ENCODE measurements around the gene ACKR2. TPM values are rescaled to one million over a fixed set of nuclear protein-coding genes. Genes with fewer than 3 reads are reported as not detected.

ACKR2 gene
- total RNA-seq, 4 donors from 2014 or later, result 1.2 to 6.6 (median 3.4) TPM

- no peaks in the 10 kb centered on the region for H3K27me3 ChIP-seq
- no peaks in the 10 kb centered on the region for H3K9me3 ChIP-seq
- 64% methylated on average over 2 of the region's 2 CpGs for WGBS
- H3K4me3 ChIP-seq, result no peak overlapping the region
- H3K36me3 ChIP-seq, result no peaks in the 10 kb centered on the region
- TF ChIP-seq POLR2AphosphoS5 (IDR thresholded peaks at IDR 0.05) (no peak), CTCF (IDR thresholded peaks at IDR 0.05) (no peak), EP300 (IDR thresholded peaks at IDR 0.05) (no peak)
- no peak overlapping the region for H3K27ac ChIP-seq
- H3K4me1 ChIP-seq, result peaks cover 4% of the 10 kb centered on the region
- no peak for DNase-seq (ENCODE audit: low spot score in 2 of 2)
These were observed 75.1 kb downstream of the ACKR2 start for GRCh38 chr3:42884324-42884723.

GRCh38 chr3:42886294-42886822 is 77.1 kb downstream of the ACKR2 start:
- H3K9me3 ChIP-seq, result no peaks in the 10 kb centered on the region
- TF ChIP-seq EP300 (IDR thresholded peaks at IDR 0.05) (no peak), POLR2AphosphoS5 (IDR thresholded peaks at IDR 0.05) (no peak), CTCF (IDR thresholded peaks at IDR 0.05) (no peak), POLR2A (IDR thresholded peaks at IDR 0.05) (no peak)
- H3K36me3 ChIP-seq, result no peaks in the 10 kb centered on the region
- no peak overlapping the region for H3K4me3 ChIP-seq
- WGBS, result 76% methylated on average over 1 of the region's 1 CpG
- H3K4me1 ChIP-seq, result peaks cover under 1% of the 10 kb centered on the region
- H3K27ac ChIP-seq, result no peak overlapping the region
- no peak for DNase-seq (ENCODE audit: low spot score in 2 of 2)
- H3K27me3 ChIP-seq, result no peaks in the 10 kb centered on the region

DNA sequence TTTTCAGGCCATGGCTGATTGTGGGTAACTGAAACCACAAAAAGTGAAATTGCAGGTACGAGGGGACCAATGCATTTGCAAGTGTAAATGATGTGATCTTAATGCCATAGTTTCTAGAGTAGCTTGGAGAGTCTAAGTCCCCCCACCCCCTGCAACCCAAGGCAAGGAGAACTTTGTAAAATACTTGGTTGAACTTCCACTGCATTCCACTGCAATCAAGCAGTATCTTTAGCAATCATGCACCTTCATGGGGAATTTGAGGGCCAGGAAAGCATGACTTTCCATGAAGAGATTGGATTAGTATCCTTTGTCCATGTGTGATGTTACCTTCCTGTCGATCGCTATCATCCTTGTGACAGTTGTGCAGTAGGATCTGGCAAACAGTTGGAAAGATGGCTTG is 77.8 kb downstream of the ACKR2 start:
- Histone ChIP-seq H3K36me3 (no peaks in the 10 kb centered on the region), H3K9me3 (no peaks in the 10 kb centered on the region), H3K27me3 (no peaks in the 10 kb centered on the region), H3K27ac (no peak overlapping the region), H3K4me3 (no peak overlapping the region), H3K4me1 (no peaks in the 10 kb centered on the region)
- 86% methylated on average over 3 of the region's 3 CpGs for WGBS
- no peak for DNase-seq (ENCODE audit: low spot score in 2 of 2)
- no peak for TF ChIP-seq POLR2AphosphoS5 (IDR thresholded peaks at IDR 0.05)
- TF ChIP-seq POLR2A (IDR thresholded peaks at IDR 0.05), result no peak
- TF ChIP-seq CTCF (IDR thresholded peaks at IDR 0.05), result no peak
- no peak for TF ChIP-seq EP300 (IDR thresholded peaks at IDR 0.05)

DNA sequence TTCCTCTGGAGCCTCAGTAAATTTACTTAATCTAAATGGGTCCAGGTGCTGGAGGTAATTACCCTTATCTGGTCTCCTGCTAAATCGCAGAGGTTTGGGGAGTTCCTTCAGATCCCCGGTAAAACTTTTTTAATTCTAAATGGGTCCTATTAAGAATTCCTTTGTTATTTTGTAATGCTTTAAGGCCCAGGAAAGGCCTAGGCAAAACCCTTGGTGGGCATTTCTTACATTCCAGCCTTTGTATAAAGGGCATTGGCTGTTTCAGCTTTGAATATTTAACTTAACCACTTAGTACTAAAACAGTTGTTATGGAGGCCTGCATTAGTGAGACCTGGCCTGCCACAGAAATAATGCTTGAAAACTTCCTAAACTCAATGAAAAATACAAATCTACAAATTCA is 81.8 kb downstream of the ACKR2 start:
- H3K36me3 ChIP-seq, result no peaks in the 10 kb centered on the region
- TF ChIP-seq POLR2A (IDR thresholded peaks at IDR 0.05), result no peak
- DNase-seq (ENCODE audit: low spot score in 2 of 2), result no peak
- no peak overlapping the region for H3K27ac ChIP-seq
- no peaks in the 10 kb centered on the region for H3K4me1 ChIP-seq
- H3K4me3 ChIP-seq, result no peak overlapping the region
- H3K9me3 ChIP-seq, result no peaks in the 10 kb centered on the region
- no peaks in the 10 kb centered on the region for H3K27me3 ChIP-seq
- 75% methylated on average over 2 of the region's 2 CpGs for WGBS

GRCh38 chr3:42892169-42892568 is 82.9 kb downstream of the ACKR2 start:
- H3K27ac ChIP-seq, result no peak overlapping the region
- H3K27me3 ChIP-seq, result no peaks in the 10 kb centered on the region
- no peaks in the 10 kb centered on the region for H3K9me3 ChIP-seq
- DNase-seq (ENCODE audit: low spot score in 2 of 2), result no peak
- H3K36me3 ChIP-seq, result no peaks in the 10 kb centered on the region
- H3K4me3 ChIP-seq, result no peak overlapping the region
- no peaks in the 10 kb centered on the region for H3K4me1 ChIP-seq
- TF ChIP-seq POLR2A (IDR thresholded peaks at IDR 0.05) (no peak), POLR2AphosphoS5 (IDR thresholded peaks at IDR 0.05) (no peak), CTCF (IDR thresholded peaks at IDR 0.05) (no peak), EP300 (IDR thresholded peaks at IDR 0.05) (no peak)
- WGBS, result 81% methylated on average over 1 of the region's 1 CpG

- 88% methylated on average over 1 of the region's 1 CpG for WGBS
- no peak overlapping the region for H3K27ac ChIP-seq
- TF ChIP-seq POLR2A (IDR thresholded peaks at IDR 0.05) (no peak), CTCF (IDR thresholded peaks at IDR 0.05) (no peak), EP300 (IDR thresholded peaks at IDR 0.05) (no peak), POLR2AphosphoS5 (IDR thresholded peaks at IDR 0.05) (no peak)
- no peaks in the 10 kb centered on the region for H3K36me3 ChIP-seq
- H3K9me3 ChIP-seq, result no peaks in the 10 kb centered on the region
- no peaks in the 10 kb centered on the region for H3K4me1 ChIP-seq
- H3K4me3 ChIP-seq, result no peak overlapping the region
- H3K27me3 ChIP-seq, result no peaks in the 10 kb centered on the region
- no peak for DNase-seq (ENCODE audit: low spot score in 2 of 2)
These were observed 83.6 kb downstream of the ACKR2 start for GRCh38 chr3:42892807-42893206.

All from suprapubic skin (tissue), 4 donors.